Muscle layer of duodenum (tissue), 2 donors: ENCODE data around the gene RBM26.

Experiments
- H3K27ac ChIP-seq: one replicate; pipeline ENCODE4 v1.7.0; 2013; ENCODE audit warnings: mild to moderate bottlenecking, low read length
- H3K27me3 ChIP-seq: one replicate; pipeline ENCODE4 v1.7.0; 2013; ENCODE audit warnings: low read depth, mild to moderate bottlenecking, control low read depth, low read length
- H3K36me3 ChIP-seq, 2 donors: one replicate each; pipeline ENCODE4 v1.7.0; 2013; ENCODE audit warnings: low read length in 2 of 2, control low read depth in 1 of 2, mild to moderate bottlenecking in 1 of 2; ENCODE audit not compliant: insufficient read depth in 2 of 2, control insufficient read depth in 1 of 2
- H3K4me1 ChIP-seq, 2 donors: one replicate each; pipeline ENCODE4 v1.7.0; 2013; ENCODE audit warnings: low read length in 2 of 2, mild to moderate bottlenecking in 2 of 2, control low read depth in 1 of 2, moderate library complexity in 1 of 2; ENCODE audit not compliant: insufficient read depth in 2 of 2, control insufficient read depth in 1 of 2
- H3K4me3 ChIP-seq, 2 donors: one replicate each; pipeline ENCODE4 v1.7.0; 2013; ENCODE audit warnings: low read length in 2 of 2, low read depth in 1 of 2, mild to moderate bottlenecking in 1 of 2
- H3K9me3 ChIP-seq, 2 donors: one replicate each; pipeline ENCODE4 v1.7.0; 2013; ENCODE audit warnings: low read length in 2 of 2, control low read depth in 1 of 2, mild to moderate bottlenecking in 1 of 2; ENCODE audit not compliant: control insufficient read depth in 1 of 2
- donor health status: healthy.

RBM26 gene

DNA sequence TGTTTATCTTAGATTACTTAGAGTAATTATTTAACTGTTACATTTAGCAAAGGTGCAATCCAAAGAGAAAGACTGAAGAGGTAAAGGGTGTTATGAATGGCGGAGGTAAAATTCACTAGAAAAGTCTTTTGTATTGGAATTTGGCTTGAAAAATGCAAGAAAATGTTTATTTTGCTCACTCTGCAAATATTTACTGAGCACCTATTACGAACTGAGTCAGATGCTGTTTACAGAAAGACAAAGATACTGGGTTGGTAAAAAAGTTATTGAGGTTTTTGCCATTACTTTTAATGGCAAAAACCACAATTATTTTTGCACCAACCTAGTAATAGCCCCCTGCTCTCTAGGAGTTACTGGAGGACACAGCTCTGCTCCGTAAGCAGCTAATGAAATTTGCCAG, 135.2 kb downstream of the RBM26 start:
- no peaks in the 10 kb centered on the region for H3K4me1 ChIP-seq
- H3K27ac ChIP-seq, result no peak overlapping the region
- H3K9me3 ChIP-seq, result peaks cover 0 to 4% of the 10 kb centered on the region in 2 donors

More for the DNA sequence above, 135.2 kb downstream of the RBM26 start:
- Histone ChIP-seq H3K27me3 (no peaks in the 10 kb centered on the region), H3K4me3 (no peak overlapping the region), H3K36me3 (no peaks in the 10 kb centered on the region)
